ENCODE data around the gene GALM.
A peak's percentile ranks its signal among the peaks of the same experiment; 100 is the strongest.
"Not testable (repeated sequence)": the region's sequence is repeated elsewhere in the genome, so short reads cannot be mapped to it uniquely, and the experiment has no call there.

Gene GALM

DNA sequence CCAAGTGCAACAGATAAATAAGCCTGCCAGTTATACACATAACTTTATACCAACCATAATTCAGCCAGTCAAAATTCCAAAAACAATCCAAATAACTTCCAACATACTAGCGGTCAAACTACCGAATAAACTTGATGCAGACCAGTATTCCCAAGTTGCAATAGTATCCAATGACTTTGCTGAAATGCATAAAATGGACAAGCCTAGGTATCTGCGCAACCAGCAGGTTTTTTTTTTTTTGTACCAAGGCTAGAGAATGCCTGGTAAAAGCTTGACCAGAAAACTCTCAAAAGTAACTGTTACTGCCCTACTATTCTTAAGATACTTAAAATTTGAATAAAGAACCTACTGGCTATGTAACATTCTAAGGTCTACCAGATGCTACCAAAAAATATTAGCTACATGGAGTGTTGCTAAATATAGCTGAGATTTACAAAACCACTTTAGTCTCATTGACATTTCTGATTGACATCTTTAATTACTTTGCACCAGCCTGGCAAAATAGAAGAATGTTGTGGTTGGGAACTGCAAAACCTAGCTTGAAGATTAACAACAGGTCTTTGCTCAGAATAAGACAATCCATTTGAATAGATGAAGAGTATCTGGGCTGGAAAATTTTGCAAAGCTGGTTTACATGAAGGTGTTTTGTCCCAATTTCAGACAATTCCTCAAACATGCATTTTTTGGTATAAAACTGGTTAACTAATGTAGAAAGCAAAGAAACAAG is 77.9 kb downstream of the GALM start:
- no peak for FAIRE-seq

DNA sequence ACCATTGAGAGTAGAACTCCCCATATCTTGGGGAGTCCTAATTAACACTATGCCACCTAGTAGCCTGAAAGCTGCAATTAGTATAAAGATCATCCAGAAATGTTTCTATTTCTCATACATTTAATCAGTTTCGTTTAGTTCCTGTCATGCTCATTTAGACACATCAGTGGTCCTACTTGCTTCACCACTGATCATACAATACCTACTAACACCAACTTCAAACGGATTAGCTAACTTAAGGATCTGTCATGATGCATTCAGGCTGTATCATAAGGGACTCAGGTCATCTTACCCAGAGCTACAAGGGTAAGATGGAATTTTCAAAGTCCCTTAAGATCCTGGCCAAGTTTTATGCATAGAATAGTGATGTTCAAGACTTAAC is 78.5 kb downstream of the GALM start:
- no peak for FAIRE-seq

DNA sequence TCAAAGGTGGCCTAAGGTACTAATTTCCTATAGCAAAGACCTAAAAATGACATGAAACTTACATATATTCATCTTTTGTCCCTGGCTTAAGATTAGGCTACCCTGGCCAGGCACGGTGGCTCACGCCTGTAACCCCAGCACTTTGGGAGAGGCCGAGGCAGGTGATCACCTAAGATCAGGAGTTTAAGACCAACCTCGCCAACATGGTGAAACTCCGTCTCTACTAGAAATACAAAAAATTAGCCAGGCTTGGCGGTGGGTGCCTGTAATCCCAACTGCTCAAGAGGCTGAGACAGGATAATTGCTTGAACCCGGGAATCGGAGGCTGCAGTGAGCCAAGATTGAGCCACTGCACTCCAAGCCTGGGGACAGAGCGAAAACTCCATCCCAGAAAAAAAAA is 79.4 kb downstream of the GALM start:
- FAIRE-seq: no peak

DNA sequence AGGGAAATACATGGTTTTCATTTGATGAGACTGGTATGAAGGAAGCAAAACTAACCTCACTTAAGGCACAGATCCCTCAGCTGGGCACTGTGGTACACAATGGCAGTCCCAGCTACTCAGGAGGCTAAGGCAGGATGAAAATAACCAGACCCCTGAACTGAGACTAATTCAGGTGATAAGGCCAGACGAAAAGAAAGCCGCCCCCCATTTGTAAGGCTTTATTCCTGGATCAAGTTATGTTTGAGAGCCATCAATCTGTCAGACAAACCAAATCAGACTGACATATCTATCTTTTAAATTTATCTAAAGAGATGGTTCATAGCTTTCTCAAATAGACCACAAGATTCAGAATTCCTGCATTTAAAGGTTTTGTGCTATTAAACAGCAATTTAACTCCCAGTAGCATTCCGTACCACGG is 81.1 kb downstream of the GALM start:
- no peak for FAIRE-seq

DNA sequence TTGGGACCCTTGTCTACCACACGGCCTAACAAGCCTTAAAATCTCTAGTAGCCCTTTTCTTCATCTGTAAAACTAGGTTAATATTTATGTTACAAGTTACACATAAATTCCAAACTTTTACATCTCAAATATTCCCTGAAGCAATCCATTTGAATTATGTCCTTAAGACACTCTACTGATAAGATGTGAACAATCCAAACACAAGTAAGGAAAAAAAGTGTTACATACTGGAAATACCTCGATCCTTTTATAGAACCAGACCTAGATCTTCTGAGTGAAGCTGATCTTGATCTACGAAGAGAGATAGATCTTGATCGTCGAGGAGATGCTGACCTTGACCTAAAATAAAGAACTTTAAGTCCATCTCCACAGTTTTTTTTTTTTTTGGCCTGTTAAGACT is 81.9 kb downstream of the GALM start:
- no peak for FAIRE-seq

DNA sequence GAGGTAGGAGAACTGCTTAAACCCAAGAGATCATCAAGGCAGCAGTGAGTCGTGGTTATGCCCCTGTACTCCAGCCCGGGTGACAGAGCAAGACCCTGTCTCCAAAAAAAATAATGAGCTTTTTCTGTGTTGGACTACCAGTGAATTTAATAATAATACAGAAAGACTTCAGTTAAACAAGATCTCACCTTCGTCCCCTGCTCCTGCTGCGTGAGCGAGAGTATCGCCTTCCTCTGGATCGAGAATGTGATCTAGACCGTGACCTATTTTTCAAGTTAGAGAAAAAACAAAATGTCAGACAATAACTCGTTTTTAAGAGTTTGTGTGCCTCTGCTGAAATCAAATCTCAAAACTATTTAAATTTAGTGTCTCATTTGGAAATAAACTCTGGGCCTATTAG is 82.5 kb downstream of the GALM start:
- no peak for FAIRE-seq

DNA sequence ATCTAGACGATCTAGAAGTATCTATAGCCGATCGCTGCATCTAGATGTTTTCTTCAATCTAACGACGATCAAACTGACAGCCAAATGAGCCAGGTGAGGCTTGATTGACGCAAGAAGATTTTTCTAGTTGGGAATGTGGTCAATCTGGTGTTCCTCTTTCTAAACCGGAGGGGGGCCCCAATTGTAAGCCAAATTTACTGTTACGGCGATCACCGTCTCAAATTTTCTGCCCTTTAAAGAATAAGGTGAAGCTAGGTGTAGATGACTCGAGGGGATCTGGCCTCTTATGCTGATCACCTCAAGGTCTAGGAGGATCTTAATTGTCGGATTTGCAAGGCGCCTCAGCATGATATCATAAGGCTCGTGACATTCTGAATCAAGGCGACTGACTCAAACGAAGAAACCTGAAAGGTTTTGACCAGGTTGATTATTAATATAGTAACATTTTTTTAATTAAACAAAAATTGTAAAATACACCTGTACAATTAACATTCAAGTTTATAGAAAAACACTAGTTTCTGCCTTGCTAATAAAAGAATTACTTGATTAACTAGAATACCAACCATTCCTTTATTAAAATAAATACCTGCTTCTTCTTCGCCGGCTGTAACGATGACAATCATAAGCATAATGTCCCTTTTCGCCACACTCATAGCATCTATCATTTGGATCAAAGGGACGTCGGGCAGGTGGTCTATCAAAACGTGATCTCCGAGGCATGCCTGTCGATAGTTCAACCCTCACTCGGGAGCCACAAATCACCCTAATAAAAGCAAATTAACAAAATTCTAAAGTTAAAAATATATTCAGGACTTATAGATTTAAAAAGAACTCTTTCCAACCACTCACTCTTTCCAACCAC is 83.3 kb downstream of the GALM start:
- FAIRE-seq: no peak

DNA sequence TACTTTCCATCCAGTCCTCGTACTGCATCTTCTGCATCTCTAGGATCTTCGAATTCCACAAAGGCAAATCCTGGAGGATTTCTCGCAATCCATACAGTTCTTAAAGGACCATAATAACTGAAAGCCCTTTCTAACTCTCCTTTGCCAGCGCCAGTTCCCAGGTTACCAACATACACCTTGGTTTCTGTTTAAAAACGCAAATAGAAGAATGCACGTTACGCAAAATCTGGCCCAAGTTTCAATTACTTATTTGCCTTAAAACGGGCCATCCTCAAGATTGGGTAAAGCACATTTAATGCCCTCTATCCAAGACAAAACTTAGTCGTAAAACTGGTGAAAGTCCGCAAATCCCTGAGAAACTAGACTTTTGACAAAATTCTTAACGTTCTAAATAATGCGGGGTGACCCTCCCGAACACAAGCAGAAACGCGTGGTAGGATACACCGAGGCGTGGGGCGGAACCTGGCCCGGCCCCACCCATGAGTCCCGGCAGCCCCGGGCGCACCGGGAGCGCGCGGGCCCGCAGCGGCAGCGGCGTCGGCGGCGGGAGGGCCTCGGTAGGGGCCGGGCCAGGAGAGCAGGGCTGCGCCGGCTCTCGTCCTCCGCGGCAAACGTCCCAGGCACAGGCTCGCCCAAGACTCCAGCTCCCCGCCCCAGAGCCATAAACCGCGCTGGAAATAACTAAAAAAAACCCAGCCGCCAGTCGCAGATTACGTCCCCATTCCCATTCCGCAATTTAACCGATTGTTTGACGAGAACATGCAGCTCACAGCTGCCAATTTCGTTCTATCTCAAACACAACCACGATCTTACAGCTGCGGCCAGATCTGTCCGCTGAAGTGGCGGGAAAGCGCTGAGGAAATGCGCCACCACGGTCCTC is 84.3 kb downstream of the GALM start:
- no peak for FAIRE-seq

DNA sequence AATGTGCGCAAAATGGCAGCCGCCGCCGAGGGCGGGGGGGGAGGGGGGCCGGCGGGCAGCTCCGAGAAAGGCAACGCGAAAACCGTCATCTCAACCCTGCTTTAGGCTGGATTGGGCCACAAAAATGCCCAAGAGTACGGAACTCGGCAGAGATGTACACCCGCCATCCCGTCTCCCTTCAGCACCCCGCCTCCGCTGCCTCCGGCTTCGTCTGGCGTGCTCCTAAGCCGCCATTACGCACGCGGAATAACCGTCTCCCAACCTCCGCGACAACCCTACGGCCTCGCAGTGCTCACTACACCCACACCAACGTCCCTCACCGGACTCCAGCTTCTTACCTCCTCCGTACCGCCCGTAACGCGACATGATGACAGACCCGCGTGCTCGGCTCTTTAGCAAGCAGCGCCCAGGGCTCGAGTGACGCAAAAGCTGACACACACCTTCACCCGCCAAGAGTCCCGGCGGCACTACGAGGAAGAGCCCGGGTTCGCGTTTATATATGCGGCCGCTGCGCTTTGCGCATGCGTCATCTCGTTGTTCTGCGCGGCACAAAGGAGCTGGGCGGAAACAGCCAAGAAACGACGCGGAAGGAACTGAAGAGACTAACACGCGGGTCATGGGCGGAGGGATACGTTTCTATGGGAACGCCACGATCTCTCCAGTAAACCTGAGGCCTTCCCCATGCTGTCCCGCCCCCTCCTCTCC is 85.1 kb downstream of the GALM start, which contains the start of gene SRSF7:
TSS of gene SRSF7 (minus strand) at position 471 of the 705 bp plus-strand sequence. CDS start at position 366, 105 bp downstream.
- FAIRE-seq: peak; percentile 97

DNA sequence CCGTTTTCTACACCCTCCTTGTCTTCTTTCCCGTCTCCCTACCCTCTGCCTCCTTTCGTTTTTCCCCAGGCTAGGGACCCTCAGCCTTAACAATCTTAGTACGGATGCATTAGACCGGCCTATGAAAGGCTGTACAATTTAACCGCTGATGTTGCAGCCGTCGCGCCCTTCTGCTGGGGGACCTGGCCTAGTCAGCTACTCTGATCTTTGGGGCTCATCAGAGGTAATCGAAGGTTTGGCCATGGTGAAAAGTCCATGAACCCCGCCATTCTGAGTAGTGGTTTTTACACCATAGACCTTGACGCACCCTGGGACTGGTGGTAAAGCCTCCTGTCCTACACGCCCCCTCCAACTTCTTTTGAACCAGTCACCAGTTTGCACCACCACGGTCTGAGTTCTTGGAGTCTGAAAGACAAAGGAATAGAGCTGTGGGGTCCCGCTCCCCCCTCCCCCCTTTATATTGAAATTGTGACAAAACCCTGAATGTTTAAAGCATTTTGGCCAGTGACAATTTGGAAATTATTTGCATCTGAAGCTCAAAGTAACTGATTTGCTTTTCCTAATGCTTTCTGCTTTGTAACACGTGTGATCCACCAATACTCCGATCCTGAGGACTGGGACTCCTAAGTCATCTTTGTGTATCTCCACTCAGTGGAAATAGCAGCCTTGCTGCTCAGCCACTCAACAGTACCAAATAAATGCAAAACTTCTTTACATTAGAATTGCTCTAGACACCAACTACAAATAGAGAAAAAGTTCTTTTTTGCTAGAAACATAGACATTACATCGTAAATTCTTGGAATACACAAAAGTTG is 85.9 kb downstream of the GALM start:
- no peak for FAIRE-seq

DNA sequence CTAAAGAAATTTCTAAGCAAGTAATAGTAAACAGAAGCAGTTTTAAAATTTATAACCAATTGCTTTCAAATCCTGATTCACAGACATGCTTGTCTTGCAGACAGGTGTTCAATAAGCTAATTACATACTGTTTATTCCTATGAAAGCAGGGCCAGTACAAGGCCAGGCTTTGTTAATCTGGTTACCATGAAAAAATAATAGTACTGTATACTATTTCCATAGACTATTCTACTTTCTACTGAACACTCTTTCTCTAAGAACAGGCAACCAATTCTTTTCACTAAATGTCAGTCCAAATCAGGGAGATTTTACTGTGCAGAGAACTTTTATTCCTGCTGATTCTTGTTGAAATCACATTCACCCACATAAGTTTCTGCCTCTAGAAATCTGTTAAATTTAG is 88.1 kb downstream of the GALM start:
- no peak for FAIRE-seq

DNA sequence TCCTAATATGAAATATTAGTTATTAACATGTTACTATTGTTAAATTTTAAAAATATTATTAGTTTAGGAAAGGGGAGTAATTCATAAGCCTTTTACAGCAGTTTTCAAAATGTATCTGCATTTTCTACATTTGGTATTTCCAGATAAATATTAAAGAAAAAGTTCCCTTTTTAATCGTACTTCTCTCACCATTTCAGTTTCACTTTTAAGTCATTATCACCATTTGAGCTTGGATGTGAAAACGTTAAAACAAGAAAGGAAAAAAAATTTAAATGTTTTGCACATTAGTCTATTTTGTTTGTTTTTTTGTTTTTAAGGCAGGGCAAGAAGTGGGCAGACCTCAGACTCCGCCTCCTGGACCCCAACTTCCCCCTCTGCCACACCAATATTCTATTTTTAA is 88.6 kb downstream of the GALM start:
- peak; percentile 29 for FAIRE-seq

DNA sequence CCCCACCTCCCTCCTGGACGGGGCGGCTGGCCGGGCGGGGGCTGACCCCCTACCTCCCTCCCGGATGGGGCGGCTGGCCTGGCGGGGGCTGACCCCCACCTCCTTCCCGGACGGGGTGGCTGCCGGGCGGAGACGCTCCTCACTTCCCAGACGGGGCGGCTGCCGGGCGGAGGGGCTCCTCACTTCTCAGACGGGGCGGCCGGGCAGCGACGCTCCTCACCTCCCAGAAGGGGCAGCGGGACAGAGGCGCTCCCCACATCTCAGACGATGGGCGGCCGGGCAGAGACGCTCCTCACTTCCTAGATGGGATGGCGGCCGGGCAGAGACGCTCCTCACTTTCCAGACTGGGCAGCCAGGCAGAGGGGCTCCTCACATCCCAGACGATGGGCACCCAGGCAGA is 90.0 kb downstream of the GALM start:
- FAIRE-seq: not testable (repeated sequence)

DNA sequence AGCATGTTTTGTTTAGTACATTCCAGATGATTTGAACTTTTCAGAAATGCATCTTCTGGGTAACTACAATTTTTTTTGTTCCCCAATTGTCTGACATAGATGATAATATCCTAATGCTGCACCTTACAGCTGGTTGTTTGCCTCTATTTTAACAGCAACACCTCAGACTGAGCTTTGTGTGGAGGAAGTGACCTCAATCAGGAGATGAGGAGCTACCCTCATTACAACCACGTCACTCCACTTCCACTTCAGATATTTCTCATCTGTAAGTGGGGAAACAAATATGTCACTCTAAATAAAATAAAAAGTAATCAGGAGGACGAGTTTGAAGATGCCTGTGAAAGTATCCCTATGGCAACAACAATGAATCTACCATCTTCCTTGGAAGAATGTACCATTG is 97.3 kb downstream of the GALM start:
- no peak for FAIRE-seq

DNA sequence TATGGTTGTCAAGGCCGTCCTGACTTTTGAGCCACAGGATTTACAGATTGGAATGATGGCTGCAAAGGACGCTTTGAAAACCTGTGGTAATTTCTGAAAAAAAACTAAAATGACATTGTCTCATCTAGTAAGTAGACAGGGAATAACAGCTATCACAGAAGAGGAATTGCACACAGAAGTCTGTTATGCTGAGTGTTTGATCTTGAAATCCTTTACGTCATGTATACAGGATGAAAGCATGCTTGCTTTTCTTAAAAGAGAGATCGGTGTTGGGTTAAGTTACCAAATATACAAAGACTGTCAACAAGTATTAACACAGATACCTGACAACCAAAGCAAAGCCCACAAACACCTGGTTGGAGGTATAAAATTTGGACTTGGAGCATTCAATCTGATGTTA is 97.8 kb downstream of the GALM start:
- no peak for FAIRE-seq

DNA sequence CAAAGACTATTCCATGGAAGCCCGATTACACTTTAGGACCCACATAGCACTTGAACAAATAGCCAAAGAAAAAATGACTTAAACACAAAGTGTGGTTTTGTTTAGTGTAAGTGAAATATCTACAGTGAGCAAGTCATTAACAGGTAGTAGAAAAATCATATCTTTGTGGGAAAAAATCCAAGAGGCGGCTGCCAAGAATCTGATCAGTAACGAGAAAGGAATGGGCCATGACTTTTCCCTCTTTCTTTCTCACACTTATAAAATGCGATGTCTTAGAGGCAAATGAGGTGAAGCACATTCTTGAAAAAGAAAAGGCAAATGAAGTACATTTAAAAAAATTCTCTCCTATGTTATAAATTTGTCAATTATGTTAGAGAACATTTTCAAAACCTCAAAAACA is 99.2 kb downstream of the GALM start:
- no peak for FAIRE-seq

DNA sequence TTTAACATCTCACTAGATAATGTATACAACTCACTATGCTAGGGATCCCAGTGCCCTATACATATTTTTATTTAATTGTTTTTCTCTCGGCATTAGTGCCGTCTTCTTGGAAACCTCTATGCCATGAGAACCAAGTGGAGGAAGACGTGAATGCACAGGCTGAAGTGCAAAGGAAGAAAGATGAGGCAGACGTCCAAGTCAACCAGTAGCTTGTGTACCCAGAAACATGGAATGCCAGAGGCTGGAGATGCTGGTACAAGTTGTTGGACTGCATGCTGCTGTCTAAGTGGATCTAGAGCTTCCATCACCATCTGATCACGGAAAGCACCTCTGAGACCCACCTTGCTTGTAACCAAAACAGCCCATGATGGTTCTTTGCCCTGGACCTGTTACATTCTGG is 99.6 kb downstream of the GALM start:
- FAIRE-seq: no peak

DNA sequence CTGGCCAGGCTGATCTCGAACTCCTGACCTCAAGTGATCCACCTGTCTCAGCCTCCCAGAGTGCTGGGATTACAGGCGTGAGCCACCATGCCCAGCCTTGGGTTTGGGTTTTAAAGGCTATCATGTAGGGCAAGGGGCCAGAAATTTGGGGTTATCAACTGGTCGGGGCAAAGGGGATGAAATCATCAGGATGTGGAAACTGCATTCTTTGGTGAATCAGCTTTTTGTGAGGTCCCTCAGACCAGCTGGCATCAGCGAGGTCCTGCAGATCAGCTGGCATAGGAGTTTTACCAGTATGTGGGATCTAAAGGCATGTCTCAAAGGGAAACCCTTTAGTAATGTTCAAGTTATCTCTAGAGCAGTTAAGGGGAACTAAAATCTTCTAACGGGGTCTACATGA is 105.7 kb downstream of the GALM start:
- no peak for FAIRE-seq

DNA sequence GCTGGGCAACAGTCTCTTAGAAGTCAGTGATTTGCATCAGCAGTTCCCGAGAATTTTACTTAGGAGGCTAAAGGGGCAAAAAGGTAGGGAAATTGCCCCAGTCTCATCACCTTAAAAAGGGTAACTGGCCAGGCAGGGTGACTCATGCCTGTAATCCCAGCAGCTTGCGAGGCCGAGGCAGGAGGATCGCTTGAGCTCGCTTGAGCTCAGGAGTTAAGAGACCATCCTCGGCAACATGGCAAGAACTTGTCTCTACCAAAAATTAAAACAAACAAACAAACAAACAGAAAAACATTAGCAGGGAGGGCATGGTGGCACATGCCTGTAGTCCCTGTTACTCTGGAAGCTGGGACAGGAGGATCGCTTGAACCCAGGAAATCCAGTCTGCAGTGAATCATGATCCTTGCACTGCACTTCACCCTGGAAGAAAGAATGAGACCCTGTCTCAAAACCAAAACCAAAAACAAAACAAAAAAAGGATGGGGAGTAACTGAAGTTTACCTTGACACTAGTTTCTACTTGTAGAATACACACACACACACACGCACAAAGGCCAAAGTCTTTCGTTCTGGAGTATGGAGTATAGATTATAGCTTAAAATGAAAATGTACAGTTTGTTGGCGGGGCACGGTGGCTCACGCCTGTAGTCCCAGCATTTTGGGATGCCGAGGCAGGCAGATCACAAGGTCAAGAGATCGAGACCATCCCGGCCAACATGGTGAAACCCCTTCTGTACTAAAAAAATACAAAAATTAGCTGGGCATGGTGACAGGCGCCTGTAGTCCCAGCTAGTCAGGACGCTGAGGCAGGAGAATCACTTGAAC is 109.4 kb downstream of the GALM start:
- FAIRE-seq: no peak

DNA sequence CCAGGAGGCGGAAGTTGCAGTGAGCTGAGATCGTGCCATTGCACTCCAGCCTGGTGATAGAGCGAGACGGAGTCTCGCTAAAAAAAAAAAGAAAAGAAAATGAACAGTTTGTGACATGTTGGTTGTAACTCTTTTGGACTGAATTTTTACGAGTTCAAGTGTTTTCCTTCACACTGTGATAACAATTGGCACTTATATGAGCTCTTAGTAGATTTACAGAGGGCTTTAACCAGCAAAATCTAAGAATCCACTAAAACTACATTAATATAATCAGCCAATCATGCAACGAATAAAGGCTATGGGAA is 110.0 kb downstream of the GALM start:
- no peak for FAIRE-seq

DNA sequence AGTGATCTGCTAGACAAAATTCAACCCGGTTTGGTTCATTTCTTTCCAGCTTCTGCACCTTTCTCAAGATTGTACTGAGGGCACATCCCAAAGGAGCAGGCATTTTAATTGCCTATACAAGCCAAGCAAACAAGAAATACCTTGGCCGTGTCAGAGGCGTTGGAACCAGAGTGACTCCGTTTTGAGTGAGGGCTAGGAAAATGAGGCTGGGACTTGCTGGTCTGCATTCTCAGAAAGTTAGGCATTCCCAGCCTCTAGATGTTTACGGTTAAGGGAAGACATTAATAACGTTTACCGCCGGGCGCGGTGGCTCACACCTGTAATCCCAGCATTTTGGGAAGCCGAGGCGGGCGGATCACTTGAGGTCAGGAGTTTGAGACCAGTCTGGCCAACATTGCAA is 110.6 kb downstream of the GALM start:
- FAIRE-seq: no peak

Data from A204.1 (cell line).